GM18867 (cell line): ENCODE measurements around the gene TNS3.

ENCODE experiments used
- ATAC-seq: cut with Tn5 transposase; IDR thresholded peaks from one replicate; pipeline ENCODE4 v1.9.1; 2021; ENCODE audit warnings: mild to moderate bottlenecking, moderate library complexity; ENCODE audit not compliant: unreplicated experiment

TNS3 gene

DNA sequence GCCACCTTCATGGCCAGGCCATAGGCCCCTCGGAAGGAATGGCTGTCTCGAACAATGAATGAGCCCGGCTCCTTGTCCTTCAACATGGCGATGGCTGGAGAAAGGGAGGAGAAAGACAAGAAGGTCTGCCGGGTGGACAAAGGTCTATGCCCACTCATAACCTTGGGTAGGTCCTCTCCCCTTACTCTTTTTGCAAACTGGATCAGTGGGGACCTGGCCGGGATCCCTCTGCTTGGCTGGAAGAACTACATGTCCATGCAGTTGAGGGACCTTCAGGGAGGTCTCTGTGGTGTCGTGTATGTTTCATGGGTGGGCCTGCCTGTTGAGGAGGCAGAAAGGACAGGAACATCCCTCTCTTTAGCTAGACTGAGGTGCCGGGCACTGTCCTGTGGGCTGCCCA, 284.8 kb downstream of the TNS3 start:
- ATAC-seq, result no peak

DNA sequence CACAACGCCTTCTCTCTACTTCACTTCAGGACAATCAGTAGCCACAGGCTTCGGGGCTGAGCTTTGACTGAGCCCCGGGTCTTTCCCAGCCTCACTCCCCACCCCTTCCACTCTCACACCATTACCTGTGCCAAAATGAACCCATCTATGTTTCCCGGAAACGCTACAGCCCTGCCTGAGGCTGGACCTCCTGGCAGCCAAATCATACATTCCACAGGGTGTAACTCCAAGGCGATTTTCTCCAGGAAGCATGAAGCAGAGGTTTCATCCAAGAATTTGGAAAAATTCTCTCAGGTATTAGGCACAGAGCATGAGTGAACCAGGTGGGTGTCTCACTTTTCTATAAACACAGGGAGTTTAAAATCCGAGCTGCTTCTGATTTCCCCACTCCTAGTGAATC, 286.3 kb downstream of the TNS3 start:
- no peak for ATAC-seq

DNA sequence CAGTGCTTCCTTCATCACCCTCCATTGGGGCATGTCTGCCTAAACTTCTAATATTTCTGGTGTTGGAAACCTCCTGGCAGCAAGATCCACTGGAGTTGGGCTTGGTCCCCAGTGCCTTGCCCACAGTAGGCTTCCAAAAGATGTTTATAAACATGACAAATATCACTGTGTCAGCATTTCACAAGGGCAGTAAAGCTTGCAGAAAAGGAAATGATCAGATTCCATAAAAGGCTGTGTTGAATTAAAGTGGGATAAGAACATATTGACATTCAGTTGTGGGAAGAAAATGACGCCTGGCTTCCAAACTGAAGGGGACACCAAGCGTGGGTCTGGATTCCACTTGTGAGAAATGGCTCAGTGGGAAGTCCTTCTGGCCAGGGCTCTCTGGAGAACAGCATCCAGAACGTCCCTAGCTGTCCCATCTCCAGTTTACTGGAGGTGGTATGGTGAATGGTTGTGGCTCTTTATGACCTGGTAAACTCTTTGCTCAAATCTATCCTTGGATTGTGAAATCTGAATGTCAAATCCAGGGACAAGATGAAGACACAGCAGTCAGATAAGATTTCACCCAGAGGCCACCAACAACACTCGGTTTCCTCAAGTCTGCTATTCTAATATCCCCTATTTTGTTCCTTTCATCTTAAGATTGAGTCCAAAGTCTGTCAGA, 287.2 kb downstream of the TNS3 start:
- no peak for ATAC-seq

DNA sequence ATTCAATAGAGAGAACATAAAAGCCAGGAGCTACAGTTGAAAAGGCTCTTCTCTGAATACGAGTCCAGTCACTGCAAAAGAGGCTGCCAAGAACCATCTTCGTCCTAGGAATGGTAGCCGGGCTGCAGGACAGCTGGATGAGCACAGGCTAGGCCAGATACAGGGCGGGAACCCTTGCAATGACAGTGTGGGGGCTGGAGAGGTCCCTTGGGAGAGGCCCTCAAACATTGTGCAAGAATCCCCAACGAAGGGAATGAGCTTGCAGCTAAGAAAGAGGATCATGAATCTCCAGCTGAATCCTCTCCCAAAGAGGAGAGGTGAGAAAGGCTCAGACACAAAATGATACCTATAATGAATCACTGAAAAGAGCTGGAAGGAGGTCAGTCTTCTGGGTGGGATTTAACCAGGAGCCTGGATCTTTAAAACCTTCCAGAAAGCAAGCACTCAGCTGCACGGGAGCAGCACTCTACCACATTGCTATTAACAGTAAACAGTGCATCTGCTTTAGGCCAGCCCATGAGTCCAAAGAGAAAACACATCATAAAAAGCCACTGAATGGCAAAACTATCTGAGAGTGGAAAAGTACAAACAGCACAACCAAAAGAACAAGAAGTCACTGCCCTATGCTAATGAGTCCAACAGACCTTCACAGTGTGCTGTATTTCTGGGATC, 287.9 kb downstream of the TNS3 start:
- no peak for ATAC-seq

DNA sequence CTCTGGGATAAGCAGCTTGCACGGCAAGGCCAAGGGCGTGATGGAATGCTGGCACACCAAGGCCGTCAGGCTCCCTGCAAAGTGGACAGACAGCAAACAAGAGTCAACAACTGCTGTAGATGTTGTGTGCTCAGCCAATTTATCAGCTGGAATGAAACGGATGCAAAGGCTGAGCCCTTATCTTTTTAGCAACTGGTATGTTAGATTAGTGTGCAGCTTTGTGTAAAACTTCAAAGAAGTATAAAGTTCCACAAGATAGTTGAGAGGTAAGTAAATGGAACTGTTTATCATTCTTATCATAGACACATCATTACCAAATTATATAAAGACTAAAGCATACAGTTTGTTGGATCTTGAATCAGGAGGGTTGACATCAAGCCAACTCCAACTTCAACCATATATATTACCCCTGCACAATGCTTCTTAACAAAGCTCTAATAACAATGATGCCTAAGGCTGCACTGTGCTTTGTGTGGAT, 289.0 kb downstream of the TNS3 start:
- ATAC-seq, result no peak

DNA sequence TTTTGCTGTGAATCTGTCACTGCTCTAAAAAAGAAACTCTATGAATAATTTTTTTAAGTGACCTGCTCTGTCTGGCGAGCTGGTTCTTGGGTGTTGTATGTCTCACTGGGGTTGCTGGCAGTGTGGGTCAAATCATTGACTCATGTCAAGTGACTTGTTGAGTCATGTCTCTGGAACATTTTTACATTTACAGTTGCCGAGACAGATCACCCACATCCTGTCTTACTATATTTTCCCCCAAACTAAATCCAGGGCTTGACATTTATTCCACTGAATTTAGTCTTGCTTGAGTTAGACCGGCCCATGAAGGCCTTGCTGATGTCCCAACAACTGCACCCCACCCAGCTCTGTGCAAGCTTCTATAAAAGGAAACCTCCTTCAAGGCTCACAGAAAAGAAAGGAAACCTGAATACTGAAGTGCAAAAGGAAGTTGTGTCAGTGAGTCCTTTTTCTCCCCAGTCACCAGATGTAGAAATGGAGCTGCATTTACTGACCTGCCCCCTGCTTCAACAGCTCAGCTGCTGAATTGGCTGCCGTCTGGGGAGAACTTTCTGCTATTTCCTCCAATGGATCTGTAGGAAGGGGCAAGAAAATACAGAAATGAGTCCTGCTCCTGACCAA, 290.3 kb downstream of the TNS3 start:
- peak; percentile 97 for ATAC-seq

DNA sequence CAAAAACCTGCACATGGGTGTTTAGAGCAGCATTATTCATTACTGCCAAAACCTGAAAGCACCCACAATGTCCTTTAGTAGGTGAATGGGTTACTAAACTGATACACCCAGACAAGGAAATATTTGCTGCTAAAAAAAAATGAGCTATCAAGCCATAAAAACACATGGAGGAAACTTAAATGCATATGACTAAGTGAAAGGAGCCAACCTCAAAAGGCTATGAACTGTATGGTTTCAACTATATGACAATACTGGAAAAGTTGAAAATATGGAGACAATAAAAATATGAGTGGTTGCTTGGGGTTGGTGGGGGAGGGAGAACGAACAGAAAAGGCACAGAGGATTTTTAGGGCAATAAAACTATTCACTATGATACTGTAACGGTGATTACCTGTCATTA, 291.0 kb downstream of the TNS3 start:
- no peak for ATAC-seq

DNA sequence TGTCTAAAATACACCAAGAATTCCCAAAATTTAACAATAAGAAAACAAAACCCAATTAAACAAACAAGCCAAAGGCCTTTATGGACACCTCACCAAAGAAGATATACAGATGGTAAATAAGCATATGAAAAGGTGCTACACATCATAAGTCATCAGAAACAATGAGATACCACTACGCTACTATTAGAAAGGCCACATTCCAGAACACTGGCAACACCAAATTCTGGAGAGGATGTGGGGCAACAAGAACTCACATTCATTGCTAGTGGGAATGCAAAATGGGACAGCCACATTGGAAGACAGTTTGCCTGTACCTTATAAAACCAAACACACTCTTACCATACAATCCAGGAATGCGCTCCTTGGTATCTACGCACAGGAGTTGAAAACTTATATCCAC, 291.4 kb downstream of the TNS3 start:
- ATAC-seq, result no peak

DNA sequence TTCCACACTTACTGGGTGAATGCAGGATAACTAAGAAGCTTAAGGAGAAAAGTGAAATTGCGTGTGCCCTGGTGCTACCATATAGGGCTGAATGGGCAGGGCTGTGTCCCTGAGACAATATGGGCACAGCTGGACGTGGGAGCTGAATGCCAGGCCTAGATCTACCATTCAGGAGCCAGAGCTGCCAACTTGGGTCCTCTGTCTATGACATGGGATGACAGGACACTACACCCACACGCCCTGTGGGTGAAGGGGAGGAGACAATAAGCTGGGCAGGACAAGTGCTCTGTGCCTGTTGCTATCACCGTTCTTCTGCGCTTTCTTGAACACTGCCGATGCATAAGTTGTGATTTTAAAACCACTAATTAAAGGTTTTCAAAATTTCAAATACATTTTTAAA, 293.9 kb downstream of the TNS3 start:
- no peak for ATAC-seq

DNA sequence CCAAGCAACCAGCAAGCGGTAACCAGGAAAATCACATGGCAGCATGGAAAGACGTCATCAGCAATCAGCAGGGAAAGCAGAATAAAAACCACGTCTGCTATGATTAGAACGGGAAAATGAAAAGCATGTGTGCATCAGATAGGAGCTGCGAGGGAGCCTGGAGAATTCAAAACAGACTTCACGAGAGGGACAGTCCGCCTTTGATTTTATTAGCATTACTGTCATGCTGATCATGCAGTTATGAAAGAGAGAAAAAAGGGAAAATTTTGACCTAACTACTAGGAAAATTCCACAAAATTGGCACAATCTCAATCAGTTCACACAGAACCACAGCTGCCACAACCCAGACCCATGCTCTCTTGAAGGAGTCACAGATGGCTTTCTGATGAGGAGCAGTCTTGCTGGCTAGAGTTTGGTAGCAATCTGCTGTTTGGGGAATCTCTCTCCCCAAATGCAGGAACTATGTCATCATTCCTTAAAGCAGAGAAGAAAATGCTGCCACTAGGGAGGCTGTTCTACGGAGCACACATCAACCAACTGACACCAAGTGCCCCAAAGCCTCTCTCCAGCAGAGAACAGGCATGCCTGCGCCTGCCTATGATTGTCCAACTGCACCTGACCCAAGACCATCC, 295.9 kb downstream of the TNS3 start:
- no peak for ATAC-seq

DNA sequence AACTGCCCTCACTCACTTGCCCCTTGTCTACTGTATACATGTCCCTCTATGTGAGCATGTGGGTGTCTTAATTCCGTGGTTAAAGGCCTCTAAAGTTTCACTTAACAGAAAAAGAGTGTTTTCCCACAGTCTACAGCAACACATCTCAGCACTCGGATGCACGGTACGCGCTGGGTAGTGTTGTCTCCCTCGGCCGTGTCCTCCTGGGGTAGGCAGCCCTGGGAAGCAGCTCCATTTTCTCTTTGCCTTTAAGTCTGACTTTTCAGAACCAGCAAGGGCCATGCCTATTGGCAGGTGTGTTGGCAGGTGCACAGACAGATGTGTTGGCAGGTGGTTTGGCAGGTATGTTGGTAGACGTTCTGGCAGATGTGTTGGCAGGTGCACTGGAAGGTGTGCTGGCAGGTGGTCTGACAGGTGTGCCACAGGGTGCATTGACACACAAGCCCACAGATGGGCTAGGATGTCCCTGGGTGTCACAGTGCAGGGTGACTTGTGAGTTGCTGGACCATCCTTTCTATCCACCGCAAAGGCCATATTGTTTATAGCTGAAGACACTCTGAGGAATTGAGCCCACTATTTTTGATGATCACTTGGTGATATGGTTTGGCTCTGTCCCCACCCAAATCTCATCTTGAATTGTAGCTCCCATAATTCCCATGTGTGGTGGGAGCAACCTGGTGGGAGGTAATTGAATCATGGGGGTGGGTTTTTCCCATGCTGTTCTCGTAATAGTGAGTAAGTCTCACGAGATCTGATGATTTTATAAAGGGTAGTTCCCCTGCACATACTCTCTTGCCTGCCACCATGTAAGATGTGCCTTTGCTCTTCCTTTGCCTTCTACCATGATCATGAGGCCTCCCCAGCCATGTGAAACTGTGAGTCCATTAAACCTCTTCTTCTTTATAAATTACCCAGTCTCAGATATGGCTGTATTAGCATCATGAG, 296.9 kb downstream of the TNS3 start:
- ATAC-seq, result no peak

DNA sequence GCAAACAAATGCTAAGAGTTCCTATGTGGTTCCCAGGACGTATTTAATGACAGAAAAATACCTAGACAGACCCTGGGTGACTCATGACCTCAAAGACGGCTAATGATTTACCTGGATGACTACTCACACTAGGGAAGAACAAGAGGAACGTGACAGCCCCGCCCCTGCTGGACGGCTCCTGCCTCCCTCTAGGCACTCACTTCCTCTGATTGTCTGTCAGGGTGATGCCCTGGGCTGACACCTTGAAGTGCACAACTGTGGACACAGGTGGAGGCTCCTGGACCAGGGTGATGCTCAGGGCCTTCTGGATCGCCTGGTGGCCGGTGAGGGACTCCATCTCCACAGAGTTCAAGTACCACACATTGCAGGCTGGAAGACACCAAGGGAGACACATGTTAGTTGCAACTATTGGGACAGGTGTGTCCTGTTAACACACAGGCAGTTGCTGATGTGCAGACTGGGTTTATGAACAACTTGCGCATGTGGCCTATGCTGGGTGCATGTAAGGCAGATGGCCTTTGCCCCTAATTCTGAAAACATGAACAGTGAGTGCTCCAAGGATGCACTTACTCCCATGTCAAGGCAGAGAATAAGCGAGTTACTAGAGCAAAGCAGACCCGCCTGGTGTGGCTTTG, 298.3 kb downstream of the TNS3 start:
- no peak for ATAC-seq

DNA sequence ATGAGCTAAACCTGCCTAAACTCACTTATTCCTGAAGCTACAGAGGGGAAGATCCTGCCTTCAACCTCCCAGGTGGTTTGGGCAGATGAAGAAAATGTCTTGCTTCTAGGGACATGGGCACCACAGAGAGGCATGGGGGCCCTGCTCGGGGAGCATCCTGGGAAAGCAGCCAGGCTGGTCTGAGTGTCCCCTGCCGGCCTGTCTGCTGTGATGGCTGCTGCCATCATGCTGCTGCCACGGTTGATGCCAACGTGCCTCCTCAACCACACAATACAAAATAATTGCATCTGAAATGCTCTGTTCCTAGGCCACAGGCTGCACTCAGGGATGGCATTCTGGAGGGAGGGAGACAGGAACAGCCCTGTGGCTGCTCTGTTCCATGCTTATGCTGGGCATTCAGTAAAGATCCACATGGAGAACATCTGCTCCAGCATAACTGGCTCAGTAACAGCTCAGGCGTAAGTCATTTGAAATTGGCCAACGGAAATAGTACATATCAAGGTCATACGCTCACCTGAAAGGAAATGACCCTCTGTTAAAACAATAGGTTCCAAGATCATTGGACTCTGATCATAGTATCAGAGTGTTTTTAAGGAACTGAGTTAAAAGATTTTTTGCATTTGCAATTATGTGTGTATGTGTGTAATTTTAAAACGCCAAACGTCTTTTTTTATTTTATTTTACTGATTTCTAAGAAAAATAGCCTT, 299.0 kb downstream of the TNS3 start:
- no peak for ATAC-seq

DNA sequence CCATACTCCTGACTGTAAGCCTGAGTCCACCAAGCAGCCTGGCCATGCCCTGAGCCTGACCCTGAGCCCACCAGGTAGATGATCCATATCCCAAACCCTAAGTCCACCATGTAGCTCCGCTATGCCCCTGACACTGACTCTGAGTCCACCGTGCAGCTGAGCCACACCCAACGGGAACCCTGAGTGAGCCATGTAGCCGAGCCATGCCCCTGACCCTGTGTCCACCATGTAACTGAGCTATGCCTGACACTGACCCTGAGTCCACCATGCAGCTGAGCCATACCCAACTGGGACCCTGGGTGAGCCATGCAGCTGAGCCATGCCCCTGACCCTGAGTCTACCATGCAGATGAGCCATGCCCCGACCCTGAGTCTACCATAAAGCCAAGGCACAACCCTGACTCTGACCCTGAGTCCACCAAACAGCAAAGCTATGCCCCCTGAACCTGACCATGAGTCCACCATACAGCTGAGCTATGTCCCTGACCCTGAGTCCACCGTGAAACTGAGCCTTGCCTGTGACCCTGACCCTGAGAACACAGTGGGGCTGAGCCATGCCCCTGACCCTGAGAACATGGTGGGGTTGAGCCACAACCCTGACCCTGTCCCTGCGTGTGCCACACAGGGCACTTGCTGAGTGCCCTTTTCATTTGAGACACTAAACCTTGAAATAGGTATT, 299.8 kb downstream of the TNS3 start:
- ATAC-seq, result no peak

DNA sequence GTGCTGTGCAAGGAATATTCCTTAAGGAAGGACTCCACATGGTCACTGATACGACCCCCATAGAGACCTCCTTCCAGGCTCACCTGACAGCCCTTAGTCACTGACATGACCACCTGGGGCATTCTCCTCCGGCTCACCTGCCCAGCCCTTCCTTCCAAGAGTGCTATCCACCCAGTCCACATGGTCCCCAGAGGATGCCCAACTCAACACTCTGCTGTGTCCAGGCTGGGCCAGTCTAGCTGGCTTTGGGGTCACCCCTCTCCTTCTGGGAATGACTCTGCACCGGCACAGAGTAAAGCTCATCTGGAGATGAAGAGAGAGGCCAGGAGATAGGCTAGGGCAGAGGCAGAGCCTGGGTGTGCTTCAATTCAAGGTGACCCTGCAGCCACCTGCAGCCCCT, 300.8 kb downstream of the TNS3 start:
- no peak for ATAC-seq

DNA sequence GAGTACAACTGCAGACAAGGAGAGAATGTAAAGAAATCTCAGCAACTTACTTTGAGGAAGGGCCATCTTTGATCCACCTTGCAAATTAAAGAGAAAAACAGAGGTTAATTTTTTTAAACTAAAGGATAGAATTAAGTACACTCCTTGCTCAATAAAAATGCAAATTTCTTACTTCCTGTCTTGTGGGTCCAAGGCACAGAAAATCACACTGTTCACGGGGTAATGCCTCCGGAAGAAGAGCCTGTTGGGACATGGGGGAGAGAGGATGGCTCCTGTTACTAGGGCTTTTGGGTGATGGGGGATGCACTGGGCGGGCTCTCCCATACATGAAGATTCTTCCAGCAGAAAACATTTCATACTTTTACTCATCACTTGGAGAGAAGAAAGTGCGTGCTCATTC, 301.8 kb downstream of the TNS3 start:
- ATAC-seq, result no peak

DNA sequence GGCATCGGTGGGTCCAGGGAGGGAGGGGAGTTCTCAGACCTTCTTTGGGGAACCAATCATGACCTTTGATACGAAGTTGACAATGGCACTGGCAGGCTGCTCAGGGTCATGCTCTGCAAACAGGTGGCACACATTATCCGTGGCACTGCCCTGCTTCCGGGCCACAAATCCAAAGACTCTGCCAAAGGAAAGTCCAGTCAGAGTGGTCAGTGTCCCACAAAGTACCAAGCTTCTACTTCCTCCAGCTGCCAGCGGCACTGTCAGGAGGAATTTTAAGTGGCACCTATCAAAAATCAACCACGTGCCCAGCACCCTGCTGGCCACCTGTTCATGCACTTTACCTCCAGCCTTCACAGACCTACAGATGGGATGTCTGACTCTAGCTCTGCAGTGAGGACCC, 303.9 kb downstream of the TNS3 start:
- no peak for ATAC-seq

DNA sequence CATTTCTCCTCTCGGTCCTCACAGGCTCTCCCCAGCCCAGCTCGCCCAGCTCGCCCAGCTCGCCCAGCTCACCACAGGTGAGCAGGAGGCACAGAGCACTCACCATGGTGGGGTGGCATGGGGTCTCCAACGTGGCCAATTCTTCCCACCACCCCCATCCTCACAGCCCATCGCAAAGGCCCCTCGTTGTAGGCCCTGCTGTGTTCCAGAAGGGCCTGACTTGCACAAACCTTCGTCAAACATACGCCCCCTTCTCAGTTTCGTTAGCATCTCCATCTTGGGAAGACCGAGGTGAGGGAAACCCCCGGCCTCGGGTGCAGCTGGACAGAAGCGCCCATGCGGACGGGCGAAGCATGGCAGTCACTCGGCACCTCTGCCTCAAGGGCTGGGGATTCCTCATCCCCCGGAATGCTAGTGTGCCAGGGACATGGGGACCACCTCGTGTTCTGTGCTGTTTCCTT, 304.6 kb downstream of the TNS3 start:
- ATAC-seq, result no peak
